Activated CD8-positive, alpha-beta memory T cell treated with anti-CD3 and anti-CD28 coated beads, Interleukin-2, amount 50 U/mL, for 48 hours (primary cell): ENCODE measurements around the gene LRBA.
"Not testable (repeated sequence)": the region's sequence is repeated elsewhere in the genome, so short reads cannot be mapped to it uniquely, and the experiment has no call there.

Experiments used
- DNase-seq: peaks from one replicate; pipeline ENCODE4 v3.0.0-alpha.2; 2020

Gene LRBA

DNA sequence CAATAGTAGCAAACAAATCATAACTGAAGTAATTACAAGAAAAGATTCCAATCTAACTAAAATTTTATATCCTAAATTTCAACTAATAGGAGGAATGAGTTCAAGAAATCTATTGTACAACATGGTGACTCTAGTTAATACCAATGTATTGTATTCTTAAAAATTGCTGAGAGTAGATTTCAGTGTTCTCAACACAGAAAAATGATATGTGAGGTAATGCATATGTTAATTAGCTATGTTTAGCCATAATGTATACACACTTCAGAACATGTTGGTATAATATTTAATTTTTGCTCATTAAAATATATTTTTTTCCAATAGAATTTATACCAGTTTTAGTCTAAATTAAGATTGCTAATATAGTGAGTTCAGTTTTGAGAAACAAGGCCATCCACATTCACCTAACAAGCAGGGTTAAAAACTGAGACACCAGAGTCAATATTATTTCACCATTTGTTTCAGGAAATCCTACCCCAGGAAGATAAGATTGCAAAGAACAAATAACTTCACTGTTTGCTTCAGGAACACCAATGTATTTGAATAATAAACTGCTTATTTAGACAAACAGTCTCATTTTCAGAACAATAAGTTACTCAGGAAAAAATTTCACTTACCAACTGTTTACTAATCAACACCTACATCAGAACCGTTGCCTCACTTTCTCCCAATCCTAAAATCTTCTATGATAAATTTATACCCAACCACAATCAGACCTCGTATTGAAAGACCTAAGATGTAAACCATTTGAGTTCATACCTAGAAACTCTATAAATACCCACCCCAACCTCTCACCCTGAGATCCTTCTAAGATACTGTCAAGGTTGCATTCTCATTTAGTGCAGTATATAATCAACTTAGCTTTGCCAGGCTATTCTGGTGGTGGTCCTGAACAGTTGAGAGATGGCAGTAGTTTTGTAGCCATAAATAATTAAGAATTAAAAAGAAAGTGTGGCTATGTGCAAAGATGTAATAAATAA, 300.3 kb downstream of the LRBA start:
- no peak for DNase-seq

DNA sequence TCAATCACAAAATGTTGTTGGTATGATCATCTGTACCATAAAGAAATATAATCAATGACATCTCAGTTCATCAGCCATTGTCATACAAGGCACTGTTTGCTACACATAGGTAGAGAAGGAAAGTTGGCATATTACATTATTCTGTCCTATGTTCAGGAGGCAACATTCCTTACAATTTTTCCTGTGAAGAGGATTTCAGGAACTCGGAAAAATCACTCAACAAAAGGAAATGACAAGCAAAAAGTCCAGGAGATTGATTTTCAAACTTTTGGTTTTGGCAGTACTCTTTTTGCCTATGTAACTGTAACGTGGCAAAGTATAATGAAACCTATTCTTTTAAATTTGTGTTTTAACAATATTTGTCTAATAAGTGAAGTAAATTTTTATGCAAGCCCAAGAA, 301.8 kb downstream of the LRBA start:
- DNase-seq = no peak

DNA sequence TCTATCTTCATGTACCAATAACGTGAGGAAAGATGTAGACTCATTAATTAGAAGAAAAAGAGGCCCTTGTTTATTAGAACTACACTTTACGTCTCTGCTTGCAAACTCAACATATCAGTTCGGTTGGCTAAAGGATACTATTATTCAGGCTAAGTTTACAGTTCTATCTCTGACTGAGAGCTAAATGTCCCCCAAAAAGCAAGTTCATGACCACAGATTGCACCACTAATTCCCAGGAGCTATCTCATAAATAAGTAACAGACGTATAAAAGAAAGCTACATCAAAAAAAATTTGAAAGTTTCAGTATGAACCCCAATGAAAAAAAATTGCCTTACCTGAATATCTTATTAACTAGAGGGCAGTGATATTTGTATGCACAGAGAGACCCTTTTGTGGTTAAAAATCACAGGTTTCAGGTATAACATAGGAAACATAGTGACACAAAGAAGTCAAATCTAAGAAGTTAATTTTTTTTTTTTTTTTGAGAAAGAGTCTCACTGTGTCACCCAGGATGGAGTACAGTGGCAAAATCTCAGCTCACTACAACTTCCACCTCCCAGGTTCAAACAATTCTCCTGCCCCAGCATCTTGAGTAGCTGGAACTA, 304.2 kb downstream of the LRBA start:
- DNase-seq = no peak

DNA sequence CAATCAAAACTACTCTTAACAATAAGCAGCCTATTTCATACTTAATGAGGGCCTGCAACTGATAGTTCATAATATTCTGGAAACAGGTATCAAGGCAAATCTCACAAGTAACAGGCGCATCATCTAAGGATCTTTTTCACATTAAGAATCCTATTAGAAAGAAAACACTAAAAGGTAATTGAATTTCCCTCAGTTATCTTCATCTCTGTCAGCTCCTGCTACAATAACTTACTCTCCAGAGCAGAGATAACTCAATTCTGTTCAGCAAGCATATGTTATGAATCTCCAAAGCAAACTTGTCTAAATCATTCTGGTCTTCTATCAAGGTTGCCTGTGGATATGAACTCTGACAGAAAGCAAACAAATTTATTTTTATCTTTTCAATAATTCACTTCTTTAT, 307.1 kb downstream of the LRBA start:
- DNase-seq = no peak

DNA sequence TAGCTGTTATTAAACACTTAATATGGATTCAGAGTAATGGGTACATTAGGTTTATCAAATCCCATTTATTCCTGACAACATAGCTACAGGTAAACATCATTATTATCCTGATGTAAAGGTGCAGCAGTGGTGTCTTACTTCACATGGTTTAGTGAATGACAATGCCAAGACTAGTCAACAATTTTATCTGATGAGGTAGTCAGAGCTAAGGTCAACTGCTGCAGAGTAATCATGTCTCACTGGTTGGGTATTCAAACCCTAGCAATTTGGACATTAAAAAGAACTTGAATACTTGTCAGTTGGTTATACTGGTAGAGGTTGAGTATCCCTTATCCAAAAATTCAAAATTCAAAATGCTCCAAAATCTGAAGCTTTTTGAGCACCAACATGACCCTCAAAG, 315.5 kb downstream of the LRBA start:
- DNase-seq = no peak

DNA sequence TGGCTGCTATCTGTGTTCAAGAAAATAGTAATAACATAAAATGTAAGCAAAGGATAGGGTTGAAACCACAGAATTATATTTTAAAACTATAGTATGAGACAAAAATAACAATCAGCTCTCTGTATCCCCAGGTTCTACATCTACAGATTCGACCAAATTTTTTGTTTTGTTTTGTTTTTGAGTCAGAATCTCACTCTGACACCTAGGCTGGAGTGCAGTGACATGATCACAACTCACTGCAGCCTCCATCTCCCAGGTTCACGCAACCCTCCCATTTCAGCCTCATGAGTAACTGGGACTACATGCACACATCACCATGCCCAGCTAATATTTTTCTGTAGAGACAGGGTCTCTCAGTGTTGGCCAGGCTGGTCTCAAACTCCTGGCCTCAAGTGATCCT, 319.9 kb downstream of the LRBA start:
- DNase-seq = no peak

DNA sequence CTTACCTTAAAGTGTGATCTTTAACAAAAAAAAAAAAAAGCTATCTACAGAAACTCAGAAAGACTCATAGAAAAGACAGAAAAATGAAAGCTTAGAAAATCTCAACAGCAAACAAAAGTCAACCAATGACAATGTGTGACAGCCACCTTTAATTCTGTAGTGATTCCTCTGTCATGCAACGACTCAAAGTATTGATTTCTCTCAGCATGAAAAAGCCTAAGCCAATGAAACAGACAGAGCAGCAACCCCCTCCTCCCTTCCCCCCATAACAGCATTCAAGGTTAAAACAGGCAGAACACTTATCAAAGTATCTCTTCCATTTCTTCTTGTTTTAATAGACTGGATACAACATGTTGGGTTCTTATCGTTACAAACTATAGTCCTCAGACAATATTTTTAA, 320.6 kb downstream of the LRBA start:
- DNase-seq = no peak

DNA sequence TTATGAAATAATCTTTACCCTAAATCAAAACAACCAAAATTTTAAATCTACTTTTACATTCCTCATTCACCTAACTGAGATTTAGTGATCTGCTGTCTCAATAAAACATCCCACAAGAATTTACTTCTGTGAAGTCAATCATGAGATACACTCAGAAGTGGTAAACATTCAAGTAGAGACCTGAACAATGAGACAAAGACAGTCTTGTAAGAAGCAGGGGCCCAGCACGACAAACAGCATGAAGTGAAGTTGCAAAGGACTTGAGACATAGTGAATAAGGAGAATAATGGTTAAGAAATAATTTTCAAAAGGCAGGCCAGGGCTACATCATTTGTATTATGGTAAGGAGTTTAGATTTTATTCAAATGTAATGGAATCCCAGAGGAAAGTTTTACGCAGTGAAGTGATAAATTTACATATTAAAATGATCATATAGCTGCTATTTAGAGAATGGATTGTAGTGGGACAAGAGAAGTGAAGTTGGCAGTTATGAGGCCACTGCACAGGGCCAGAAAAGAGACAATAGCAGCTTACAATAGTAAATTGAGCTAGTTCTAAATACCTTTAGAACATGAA, 331.2 kb downstream of the LRBA start:
- DNase-seq = no peak

DNA sequence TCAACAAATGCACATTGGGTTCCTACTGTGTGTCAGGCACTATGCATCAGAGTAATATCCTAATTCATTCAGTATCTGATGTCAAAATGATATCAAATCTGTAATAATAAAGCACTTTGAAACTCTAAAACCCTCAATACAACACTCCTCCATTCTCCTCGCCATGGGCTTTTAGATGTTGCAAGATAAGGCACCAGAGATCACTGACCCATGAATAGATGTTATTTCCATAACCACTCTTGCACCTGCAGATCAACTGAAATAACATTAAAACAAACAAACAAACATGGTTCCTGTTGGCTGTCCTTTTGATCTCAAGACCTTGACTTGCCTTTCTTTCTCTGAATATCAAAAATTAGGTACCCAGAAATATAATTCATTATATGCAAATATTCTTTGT, 333.0 kb downstream of the LRBA start:
- DNase-seq = no peak

DNA sequence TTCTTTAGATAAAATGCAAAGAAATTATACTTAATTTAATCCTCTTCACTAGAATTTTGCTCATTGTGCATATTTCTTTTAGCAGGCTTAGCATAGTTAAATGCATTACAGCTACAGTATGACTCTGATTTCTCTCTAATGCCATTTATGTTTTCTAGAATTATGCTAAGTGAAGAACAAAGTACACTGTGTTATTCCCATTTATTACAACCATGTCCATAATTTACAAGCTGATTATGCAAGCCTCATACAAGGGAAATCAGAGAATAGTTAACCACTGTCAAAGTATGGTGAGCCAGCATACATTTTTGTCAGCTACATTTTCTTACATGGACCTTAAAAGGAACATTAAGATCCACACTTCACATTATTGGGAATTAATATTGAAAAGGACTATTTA, 334.0 kb downstream of the LRBA start:
- no peak for DNase-seq

DNA sequence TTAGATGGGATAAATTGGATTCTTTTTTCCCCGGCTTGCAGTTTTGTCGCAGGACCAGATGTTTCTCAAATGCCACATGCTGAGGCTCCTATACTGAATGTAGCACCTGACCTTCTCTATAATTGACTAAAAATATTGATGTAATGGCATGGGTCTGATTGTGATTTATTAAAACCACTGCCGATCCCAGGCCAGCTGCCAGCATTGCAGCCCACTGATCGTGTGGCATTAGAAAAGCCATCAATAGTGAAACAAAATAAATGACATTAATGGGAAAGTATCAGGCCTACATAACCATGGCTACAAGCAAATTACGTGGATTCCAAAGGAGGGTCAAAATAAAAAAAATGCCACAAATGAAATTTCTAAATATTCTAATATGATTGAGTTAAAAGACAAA, 334.4 kb downstream of the LRBA start:
- DNase-seq = no peak

DNA sequence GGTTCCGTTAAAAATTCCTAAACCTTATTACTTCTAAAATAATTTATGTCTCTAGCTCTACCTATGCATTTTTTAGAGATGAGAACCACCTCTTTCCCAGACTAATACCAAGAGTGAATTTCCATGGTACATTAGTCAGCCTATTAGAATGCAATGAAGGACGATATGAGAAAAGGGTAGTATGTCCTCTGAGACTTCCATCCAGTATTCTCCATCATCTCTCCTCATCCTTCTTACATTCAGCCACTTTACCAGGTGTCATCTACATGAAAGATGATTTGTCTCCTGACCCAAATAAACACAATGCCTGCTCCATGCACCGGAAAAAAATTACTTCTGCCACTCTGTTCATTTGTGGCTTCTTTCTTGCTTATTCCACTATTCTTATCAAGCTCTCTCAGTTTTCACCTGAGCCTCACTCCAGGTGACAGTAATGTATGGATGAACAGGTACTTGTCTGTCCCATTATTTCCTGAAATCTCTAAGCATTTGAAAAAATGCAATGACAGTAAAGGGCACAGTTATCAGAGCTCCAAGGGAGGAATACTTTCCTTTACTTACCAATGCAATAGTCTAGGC, 335.2 kb downstream of the LRBA start:
- no peak for DNase-seq

DNA sequence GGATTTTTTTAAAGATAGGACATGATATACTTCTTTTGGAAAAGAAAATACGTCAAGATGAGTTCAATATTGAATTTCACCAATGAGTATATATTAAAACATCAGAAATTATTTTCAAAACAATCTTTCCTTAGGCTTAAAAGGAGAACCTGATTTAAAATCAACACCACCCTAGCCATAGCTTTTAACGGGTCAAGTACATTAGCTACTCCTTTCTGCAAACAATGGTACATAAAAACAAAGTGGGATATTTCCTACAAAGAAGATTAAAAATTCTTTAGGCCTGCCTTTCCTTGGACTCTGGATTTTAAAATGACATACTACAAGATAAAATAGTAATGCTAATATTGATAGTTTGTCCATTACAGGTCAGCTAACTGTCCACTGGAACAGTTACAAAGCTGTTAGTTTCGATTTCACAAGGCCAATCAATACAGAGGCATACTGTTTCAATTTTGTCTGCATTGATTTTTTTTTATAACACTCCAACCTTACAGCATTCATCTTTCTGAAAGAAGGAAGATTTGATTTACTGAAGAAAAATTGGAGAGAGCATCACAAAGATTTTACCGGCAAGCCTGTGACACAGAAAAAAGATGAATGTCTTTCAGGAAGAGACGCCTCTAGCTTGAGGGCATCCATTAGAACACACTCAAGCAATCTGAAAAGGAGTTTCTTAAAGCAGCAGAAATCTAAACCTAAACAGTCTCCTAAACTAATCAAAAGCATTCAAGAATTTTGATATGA, 335.9 kb downstream of the LRBA start:
- DNase-seq = no peak

DNA sequence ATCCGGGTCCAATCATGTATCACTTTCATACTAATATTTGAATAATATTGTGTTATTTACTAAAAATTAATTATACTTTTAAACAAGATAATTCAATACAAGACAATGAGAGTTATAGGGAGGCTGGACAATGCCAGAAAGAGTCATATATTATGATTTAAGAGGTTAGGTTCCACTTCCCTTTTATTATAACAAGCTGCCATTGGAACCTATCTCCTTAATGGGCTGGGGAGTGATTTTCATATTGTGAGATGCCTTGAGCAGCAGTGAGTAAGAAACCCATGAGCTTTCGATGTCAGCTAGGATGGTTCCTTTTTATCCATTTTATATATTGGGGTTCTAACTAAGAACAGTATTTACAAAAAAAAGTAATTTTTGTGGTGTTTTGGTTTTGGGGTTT, 341.3 kb downstream of the LRBA start:
- no peak for DNase-seq

DNA sequence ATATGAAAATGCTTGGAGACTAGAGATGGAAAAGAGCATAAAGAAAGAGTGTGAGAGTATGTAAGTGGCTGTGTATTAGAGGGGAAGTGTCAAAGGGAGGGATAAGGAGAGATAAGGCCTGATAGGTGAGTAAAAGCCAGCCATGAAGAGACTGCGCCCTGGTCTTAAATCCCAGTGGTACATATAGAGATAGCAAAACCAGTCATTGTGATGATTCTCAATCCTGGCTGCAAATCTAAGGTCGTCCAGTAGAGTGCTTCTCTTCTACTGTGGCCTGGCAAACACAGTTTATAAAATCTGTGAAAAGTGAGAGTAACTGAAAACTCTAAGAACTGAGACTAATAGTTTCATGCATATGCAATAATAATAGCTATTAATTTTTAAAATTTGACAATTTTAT, 346.3 kb downstream of the LRBA start:
- DNase-seq = no peak

DNA sequence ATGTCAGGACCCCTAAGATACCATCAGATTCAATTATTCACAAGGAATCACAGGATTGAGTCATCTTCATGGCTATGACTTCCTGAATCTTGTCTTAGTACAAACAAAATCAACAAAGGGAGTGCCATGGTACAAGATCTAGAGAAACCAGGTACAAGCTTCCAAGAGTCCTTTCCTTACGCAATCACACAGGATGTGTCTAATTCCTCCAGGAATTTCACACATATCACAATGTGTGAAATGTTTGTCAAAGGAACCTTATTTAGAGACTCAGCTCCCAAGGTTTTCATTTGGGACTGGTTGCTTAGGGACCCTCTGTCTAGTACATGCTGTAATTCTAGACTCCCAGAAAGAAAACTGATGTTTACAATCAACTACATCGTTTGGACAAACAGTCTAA, 350.1 kb downstream of the LRBA start:
- no peak for DNase-seq

DNA sequence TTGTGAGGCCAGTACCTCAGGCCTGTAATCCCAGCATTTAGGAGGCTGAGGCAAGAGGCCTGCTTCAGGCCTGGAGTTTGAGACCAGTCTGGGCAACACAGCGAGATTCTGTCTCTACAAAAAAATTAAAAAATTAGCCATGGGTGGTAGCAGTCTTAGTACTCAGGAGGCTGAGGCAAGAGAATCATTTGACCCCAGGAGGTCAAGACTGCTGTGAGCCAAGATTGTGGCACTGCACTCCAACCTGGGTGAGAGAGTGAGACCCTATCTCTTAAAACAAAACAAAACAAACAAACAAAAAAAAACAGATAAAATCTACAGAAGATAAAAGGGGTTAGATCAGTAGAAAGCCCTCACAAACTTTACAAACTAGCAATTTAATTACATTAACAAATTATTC, 352.4 kb downstream of the LRBA start:
- DNase-seq = no peak

DNA sequence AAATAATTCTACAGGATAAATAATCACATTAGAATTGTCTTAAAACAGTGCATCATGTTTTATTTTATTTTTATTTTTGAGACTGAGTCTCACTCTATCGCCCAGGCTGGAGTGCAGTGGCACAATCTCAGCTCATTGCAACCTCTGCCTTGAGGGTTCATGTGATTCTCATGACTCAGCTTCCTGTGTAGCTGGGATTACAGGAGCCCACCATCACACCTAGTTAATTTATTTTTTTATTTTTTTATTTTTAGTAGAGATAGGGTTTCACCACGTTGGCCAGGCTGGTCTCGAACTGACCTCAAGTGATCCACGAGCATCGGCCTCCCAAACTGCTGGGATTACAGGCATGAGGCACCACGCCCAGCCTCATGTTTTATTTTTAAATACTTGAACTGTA, 353.5 kb downstream of the LRBA start:
- DNase-seq = not testable (repeated sequence)

DNA sequence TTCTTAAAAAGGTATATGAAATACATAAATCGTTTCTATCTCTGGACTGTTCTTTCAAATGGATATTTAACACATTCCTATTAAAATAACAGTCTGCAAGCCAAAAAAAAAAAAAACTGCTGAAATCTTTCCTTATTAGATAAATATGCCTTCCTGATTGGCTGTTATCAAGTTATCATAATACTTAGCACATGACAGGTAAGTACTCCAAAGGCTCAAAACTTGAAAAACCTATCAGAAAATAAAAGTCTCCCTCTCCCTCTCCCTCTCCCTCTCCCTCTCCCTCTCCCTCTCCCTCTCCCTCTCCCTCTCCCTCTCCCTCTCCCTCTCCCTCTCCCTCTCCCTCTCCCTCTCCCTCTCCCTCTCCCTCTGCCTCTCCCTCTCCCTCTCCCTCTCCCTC, 356.8 kb downstream of the LRBA start:
- not testable (repeated sequence) for DNase-seq

DNA sequence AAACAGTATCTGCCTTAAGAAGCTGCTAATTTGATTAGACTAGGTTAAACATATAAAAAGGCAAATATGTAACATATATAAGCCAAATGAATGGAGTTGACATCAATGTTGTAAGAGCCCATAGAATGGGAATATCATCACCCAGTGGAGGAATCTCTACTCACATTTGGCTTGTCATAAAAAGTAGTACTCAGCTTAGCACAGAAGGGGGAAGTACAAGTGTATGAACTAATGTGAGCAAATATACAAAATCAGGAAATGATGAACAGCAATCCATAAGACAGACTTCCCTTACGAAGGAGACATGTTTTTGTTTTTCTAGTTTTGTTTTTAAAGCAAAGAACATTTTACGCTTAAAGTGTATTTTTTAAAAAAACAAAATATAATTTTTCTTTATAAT, 358.2 kb downstream of the LRBA start:
- DNase-seq = no peak

DNA sequence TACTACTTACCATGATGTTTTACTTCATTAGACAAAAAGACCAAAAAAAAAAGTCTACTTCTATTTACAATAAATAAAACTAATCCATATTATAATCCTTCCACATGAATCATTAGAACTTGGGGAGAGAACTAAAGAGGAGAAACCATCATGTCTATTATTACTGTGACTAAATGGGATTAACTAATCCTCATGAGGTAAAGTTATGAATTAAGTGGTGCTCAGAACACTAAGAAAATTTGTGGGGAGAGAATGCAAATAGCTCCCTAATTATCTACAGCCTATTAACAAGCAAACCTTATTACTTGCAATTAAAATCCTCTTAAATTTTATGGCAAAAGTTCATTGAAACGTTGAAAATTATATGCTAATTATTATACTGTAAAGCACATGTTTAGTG, 364.3 kb downstream of the LRBA start:
- DNase-seq = no peak

DNA sequence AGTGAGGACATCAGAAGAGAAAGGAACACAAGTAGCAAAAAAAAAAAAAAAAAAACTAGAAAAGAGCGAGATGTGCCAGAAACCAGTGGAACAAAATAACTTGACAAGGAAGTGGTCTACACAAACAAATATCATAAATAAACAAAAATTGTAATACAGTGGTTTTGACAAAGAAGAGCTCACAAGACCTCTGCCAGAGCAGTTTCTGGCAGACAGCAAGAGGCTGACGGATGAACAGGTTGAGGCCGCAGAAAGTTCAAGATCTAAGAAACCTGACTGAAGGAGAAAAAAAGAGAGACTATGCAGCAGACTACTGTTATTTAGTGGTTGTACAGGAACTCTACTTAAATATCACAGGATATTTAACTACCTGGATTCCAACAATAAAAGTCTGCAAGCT, 367.0 kb downstream of the LRBA start:
- DNase-seq = no peak

DNA sequence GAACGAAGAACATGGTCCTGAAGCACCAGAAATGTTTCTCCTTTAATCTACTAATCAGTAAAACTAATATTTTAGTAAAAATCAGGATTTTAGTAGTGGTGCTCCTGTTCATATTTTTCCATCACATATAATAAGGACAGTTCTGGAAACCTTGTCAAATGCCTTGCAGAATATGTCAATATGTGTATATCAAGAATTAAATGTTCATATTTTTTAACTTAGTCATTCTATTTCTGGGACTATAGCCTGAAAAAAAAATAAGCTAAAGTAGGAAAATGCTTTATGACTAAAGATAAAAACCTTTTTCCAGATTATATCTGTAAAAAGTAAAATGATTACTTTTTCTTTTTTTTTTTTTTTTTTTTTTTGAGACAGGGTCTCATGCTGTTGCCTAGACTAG, 368.1 kb downstream of the LRBA start:
- no peak for DNase-seq
